Measurements from ENCODE around the gene RAD51B. TPM values are rescaled to one million over a fixed set of nuclear protein-coding genes. Genes with fewer than 3 reads are reported as not detected.

RAD51B gene
- total and polyA plus RNA-seq, 2 of the 13 experiments (the other 11 are each of a cell fraction or from before 2014, with no cell fraction given) = 7.0 to 9.5 TPM

DNA sequence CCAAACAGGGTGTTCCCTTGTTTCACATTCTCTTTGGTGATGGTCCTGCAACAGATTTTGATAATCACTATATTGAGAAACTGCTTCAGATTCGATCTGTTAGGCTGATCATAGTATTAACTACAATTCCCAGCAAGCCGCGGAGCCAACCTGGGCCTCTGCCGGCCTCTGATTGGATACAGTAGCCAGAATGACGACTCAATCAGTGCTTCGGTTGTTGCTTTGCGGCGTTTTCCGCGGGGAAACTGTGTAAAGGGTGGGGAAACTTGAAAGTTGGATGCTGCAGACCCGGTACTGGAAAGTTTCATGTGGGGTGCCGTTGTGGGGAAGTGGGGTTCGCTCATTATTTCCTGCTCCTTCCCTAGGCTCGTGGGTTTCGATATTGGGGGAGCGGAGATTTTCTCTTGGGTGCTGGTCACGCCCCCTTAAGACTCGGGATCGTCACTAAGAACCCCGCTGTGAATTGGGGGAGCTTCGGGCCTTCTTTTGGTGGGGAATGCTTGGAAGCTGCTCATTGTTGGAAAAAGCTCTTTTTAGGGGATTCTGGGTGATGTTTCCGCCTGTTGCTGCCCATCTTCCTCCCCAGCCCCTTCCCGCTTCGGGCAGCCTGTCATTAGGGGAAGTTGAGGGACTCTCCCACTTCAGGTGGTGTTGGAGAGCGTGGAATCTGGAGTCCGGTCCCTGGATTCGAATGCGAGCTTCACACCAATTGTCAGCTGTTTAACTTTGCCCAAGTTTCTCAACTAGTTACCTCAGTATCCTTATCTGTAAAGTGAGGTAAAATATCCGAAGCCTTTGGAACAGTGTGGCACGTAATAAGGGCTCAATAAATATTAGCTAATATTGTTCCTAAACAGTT lies at the start of gene RAD51B (continued):
- TF ChIP-seq, protein P1, sequence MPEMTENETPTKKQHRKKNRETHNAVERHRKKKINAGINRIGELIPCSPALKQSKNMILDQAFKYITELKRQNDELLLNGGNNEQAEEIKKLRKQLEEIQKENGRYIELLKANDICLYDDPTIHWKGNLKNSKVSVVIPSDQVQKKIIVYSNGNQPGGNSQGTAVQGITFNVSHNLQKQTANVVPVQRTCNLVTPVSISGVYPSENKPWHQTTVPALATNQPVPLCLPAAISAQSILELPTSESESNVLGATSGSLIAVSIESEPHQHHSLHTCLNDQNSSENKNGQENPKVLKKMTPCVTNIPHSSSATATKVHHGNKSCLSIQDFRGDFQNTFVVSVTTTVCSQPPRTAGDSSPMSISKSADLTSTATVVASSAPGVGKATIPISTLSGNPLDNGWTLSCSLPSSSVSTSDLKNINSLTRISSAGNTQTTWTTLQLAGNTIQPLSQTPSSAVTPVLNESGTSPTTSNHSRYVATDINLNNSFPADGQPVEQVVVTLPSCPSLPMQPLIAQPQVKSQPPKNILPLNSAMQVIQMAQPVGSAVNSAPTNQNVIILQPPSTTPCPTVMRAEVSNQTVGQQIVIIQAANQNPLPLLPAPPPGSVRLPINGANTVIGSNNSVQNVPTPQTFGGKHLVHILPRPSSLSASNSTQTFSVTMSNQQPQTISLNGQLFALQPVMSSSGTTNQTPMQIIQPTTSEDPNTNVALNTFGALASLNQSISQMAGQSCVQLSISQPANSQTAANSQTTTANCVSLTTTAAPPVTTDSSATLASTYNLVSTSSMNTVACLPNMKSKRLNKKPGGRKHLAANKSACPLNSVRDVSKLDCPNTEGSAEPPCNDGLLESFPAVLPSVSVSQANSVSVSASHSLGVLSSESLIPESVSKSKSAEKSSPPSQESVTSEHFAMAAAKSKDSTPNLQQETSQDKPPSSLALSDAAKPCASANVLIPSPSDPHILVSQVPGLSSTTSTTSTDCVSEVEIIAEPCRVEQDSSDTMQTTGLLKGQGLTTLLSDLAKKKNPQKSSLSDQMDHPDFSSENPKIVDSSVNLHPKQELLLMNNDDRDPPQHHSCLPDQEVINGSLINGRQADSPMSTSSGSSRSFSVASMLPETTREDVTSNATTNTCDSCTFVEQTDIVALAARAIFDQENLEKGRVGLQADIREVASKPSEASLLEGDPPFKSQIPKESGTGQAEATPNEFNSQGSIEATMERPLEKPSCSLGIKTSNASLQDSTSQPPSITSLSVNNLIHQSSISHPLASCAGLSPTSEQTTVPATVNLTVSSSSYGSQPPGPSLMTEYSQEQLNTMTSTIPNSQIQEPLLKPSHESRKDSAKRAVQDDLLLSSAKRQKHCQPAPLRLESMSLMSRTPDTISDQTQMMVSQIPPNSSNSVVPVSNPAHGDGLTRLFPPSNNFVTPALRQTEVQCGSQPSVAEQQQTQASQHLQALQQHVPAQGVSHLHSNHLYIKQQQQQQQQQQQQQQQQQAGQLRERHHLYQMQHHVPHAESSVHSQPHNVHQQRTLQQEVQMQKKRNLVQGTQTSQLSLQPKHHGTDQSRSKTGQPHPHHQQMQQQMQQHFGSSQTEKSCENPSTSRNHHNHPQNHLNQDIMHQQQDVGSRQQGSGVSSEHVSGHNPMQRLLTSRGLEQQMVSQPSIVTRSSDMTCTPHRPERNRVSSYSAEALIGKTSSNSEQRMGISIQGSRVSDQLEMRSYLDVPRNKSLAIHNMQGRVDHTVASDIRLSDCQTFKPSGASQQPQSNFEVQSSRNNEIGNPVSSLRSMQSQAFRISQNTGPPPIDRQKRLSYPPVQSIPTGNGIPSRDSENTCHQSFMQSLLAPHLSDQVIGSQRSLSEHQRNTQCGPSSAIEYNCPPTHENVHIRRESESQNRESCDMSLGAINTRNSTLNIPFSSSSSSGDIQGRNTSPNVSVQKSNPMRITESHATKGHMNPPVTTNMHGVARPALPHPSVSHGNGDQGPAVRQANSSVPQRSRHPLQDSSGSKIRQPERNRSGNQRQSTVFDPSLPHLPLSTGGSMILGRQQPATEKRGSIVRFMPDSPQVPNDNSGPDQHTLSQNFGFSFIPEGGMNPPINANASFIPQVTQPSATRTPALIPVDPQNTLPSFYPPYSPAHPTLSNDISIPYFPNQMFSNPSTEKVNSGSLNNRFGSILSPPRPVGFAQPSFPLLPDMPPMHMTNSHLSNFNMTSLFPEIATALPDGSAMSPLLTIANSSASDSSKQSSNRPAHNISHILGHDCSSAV (CRISPR knock-in tag; IDR thresholded peaks at IDR 0.05; ENCODE audit: borderline replicate concordance) = no peak
- TF ChIP-seq ZNF501 (CRISPR knock-in tag; IDR thresholded peaks at IDR 0.05) (peak; percentile 81), KDM6A (CRISPR knock-in tag; IDR thresholded peaks at IDR 0.05; ENCODE audit: low read depth) (no peak), HNF4A (CRISPR knock-in tag; IDR thresholded peaks at IDR 0.05) (no peak), PHF5A (CRISPR knock-in tag; IDR thresholded peaks at IDR 0.05; ENCODE audit: low read depth, unreplicated experiment) (no peak), ZNF564 (CRISPR knock-in tag; IDR thresholded peaks at IDR 0.05) (no peak), GZF1 (CRISPR knock-in tag; IDR thresholded peaks at IDR 0.05) (no peak), HNRNPUL1 (IDR thresholded peaks at IDR 0.05; ENCODE audit: low read depth, low read length) (no peak), ZNF335 (CRISPR knock-in tag; IDR thresholded peaks at IDR 0.05) (no peak), ZNF143 (CRISPR knock-in tag; IDR thresholded peaks at IDR 0.05) (peak; percentile 97), FOXA1 (IDR thresholded peaks at IDR 0.05) (no peak), FOXA1 (CRISPR knock-in tag; IDR thresholded peaks at IDR 0.05) (no peak)
- TF ChIP-seq, protein P2, sequence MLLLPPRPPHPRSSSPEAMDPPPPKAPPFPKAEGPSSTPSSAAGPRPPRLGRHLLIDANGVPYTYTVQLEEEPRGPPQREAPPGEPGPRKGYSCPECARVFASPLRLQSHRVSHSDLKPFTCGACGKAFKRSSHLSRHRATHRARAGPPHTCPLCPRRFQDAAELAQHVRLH (CRISPR knock-in tag; IDR thresholded peaks at IDR 0.05; ENCODE audit: borderline replicate concordance, low read depth) = 0 out of 2 replicates have a peak, but pooled peaks have one; percentile 40
- TF ChIP-seq, protein P3, sequence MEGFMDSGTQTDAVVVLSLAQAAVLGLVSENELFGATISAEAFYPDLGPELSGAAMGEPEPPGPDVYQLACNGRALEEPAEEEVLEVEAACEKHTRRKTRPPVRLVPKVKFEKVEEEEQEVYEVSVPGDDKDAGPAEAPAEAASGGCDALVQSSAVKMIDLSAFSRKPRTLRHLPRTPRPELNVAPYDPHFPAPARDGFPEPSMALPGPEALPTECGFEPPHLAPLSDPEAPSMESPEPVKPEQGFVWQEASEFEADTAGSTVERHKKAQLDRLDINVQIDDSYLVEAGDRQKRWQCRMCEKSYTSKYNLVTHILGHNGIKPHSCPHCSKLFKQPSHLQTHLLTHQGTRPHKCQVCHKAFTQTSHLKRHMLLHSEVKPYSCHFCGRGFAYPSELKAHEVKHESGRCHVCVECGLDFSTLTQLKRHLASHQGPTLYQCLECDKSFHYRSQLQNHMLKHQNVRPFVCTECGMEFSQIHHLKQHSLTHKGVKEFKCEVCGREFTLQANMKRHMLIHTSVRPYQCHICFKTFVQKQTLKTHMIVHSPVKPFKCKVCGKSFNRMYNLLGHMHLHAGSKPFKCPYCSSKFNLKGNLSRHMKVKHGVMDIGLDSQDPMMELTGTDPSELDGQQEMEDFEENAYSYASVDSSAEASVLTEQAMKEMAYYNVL (CRISPR knock-in tag; IDR thresholded peaks at IDR 0.05; ENCODE audit: borderline replicate concordance) = no peak
- TF ChIP-seq, protein P4, sequence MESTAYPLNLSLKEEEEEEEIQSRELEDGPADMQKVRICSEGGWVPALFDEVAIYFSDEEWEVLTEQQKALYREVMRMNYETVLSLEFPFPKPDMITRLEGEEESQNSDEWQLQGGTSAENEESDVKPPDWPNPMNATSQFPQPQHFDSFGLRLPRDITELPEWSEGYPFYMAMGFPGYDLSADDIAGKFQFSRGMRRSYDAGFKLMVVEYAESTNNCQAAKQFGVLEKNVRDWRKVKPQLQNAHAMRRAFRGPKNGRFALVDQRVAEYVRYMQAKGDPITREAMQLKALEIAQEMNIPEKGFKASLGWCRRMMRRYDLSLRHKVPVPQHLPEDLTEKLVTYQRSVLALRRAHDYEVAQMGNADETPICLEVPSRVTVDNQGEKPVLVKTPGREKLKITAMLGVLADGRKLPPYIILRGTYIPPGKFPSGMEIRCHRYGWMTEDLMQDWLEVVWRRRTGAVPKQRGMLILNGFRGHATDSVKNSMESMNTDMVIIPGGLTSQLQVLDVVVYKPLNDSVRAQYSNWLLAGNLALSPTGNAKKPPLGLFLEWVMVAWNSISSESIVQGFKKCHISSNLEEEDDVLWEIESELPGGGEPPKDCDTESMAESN (CRISPR knock-in tag; conservative IDR thresholded peaks at IDR 0.05) = no peak
- TF ChIP-seq, protein P5, sequence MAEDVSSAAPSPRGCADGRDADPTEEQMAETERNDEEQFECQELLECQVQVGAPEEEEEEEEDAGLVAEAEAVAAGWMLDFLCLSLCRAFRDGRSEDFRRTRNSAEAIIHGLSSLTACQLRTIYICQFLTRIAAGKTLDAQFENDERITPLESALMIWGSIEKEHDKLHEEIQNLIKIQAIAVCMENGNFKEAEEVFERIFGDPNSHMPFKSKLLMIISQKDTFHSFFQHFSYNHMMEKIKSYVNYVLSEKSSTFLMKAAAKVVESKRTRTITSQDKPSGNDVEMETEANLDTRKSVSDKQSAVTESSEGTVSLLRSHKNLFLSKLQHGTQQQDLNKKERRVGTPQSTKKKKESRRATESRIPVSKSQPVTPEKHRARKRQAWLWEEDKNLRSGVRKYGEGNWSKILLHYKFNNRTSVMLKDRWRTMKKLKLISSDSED (CRISPR knock-in tag; IDR thresholded peaks at IDR 0.05) = no peak

Measured in HepG2 (cell line).